ENCODE measurements around the gene RFNG.
A peak's percentile ranks its signal among the peaks of the same experiment; 100 is the strongest.

The RFNG gene

DNA sequence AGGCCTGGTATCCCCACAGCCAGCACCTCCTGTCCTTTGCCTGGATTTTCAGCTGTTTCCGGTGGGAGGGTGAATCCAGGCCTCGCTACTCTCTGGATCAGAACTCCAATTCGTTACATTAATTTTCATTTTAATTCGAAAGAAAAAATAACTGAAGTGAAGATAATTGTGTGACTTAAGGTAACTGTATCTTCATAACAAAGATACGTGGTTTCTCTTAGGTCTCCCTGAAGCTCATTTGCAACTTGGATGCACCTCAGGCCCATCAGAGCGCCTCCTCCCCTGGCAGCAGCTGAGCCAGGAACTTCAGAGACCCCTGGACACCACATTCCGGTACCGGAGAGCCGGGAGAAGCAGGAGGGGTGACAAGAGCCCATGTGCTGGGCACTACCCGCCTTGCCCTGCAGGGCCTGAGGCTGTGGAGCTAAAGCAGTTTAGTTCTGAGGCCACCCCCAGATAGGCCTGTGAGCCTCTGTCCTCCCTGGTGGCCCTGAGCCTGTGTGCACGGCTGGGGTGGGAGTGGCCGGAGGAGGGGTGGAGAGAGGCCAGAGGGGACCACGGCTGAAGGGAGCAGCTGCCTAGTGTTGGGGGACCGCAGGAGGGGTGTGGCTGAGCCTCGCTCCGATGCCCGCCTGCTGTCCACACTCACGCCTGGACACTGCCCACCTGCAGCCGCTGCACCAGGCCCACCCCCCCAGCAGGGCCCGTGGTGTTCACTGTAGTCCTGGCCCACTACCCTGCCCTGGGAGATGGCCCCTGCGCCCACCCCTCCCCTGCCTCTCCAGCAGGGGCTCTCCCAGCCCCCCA lies 25.4 kb upstream of the RFNG start:
- Histone ChIP-seq H2BK15ac (replicated peaks; ENCODE audit: low read depth) (no peak overlapping the region), H3K27ac (ENCODE audit: low read depth, low read length) (peak overlapping the region; percentile 18), H3K4me1 (ENCODE audit: control insufficient read depth, low read depth, low read length) (no peaks in the 10 kb centered on the region), H3K4me2 (ENCODE audit: low read length) (no peak overlapping the region), H4K8ac (ENCODE audit: low read depth, low read length) (no peak overlapping the region), H3K79me1 (ENCODE audit: low read length) (no peaks in the 10 kb centered on the region), H3K23ac (ENCODE audit: low read length) (no peak overlapping the region), H4K5ac (ENCODE audit: low read length) (no peak overlapping the region), H3K56ac (ENCODE audit: low read length) (no peak overlapping the region), H3K36me3 (ENCODE audit: control insufficient read depth, insufficient read depth, low read length) (peaks cover 20% of the 10 kb centered on the region), H2BK5ac (ENCODE audit: low read length) (no peak overlapping the region), H3K4me3 (ENCODE audit: low read length) (no peak overlapping the region), H3K9ac (ENCODE audit: low read length) (no peak overlapping the region), H2BK120ac (ENCODE audit: low read depth, low read length) (no peak overlapping the region), H3K27me3 (ENCODE audit: insufficient read depth, low read length, poor library complexity) (no peaks in the 10 kb centered on the region), H2AK5ac (ENCODE audit: low read length) (no peak overlapping the region), H3K79me2 (ENCODE audit: control insufficient read depth, insufficient read depth, low read length) (no peaks in the 10 kb centered on the region), H3K18ac (ENCODE audit: low read length) (no peak overlapping the region), H3K4ac (ENCODE audit: low read depth, low read length) (no peak overlapping the region)
- no CpG with 5 or more reads among the region's 21 CpGs for WGBS (ENCODE audit: extremely low coverage, insufficient coverage, low lambda C conversion rate)
- DNase-seq: no peak

DNA sequence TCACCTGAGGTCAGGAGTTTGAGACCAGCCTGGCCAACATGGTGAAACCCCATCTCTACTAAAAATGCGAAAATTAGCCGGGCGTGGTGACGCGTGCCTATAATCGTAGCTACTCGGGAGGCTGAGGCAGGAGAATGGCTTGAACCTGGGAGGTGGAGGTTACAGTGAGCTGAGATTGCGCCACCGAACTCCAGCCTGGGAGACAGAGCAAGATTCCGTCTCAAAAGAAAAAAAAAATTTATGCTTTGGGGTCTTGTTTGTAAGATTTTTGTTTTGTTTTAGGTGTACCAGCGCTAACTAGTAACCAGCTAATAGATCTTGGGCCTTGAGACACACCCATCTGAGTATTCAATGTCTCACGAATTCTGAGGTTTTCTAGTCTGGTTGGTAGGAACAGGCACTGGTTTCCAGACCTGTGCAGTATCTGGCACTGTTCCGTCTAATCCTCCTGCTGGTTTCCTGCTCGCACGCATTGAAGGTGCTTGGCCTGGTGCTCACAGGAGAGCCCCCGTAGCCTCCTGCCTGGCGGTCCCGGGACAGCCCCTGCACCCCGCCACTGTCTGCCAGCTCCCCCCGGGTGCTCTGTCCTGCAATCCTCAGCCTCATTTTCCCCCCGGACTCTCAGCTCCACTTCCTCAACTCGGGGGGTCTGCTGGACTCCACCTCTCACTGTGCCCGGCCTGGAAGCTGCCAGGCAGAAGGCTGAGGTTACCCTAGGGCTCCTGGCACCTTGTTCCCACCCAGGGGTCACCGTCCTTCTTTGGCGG lies 24.6 kb upstream of the RFNG start:
- no peak overlapping the region for H3K4me2 ChIP-seq (ENCODE audit: low read length)
- no peak for DNase-seq
- no peaks in the 10 kb centered on the region for H3K4me1 ChIP-seq (ENCODE audit: control insufficient read depth, low read depth, low read length)
- no peaks in the 10 kb centered on the region for H3K27me3 ChIP-seq (ENCODE audit: insufficient read depth, low read length, poor library complexity)
- no peak overlapping the region for H2AK5ac ChIP-seq (ENCODE audit: low read length)
- H2BK15ac ChIP-seq (replicated peaks; ENCODE audit: low read depth): no peak overlapping the region
- no peak overlapping the region for H3K4ac ChIP-seq (ENCODE audit: low read depth, low read length)
- H3K27ac ChIP-seq (ENCODE audit: low read depth, low read length): peak overlapping the region; percentile 18
- peaks cover 15% of the 10 kb centered on the region for H3K36me3 ChIP-seq (ENCODE audit: control insufficient read depth, insufficient read depth, low read length)
- no peak overlapping the region for H3K4me3 ChIP-seq (ENCODE audit: low read length)
- H3K56ac ChIP-seq (ENCODE audit: low read length): no peak overlapping the region
- no peak overlapping the region for H4K5ac ChIP-seq (ENCODE audit: low read length)
- no peak overlapping the region for H3K18ac ChIP-seq (ENCODE audit: low read length)
- H2BK5ac ChIP-seq (ENCODE audit: low read length): no peak overlapping the region
- H4K8ac ChIP-seq (ENCODE audit: low read depth, low read length): no peak overlapping the region
- no CpG with 5 or more reads among the region's 25 CpGs for WGBS (ENCODE audit: extremely low coverage, insufficient coverage, low lambda C conversion rate)
- H3K79me2 ChIP-seq (ENCODE audit: control insufficient read depth, insufficient read depth, low read length): no peaks in the 10 kb centered on the region
- H2BK120ac ChIP-seq (ENCODE audit: low read depth, low read length): no peak overlapping the region
- no peak overlapping the region for H3K23ac ChIP-seq (ENCODE audit: low read length)
- H3K79me1 ChIP-seq (ENCODE audit: low read length): no peaks in the 10 kb centered on the region
- no peak overlapping the region for H3K9ac ChIP-seq (ENCODE audit: low read length)

DNA sequence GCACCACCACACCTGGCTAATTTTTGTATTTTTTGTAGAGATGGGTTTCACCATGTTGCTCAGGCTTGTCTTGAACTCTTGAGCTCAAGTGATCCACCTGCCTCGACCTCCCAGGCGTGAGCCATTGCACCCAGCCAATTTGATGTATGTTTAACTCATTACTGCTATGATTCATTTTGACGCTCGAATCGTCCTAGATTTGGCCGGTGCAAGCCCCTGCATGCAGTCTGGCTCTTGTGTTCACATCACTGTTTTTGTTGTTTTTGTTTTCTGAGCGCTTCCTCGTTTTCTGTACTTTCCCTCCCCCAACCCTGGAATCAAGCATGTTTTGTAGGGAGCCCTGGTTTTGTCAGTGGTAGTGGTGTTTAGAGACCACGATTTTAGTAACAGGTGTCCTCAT lies 21.8 kb upstream of the RFNG start:
- H3K4me1 ChIP-seq (ENCODE audit: control insufficient read depth, low read depth, low read length): no peaks in the 10 kb centered on the region
- no peak overlapping the region for H3K56ac ChIP-seq (ENCODE audit: low read length)
- no peak overlapping the region for H3K27ac ChIP-seq (ENCODE audit: low read depth, low read length)
- H2BK120ac ChIP-seq (ENCODE audit: low read depth, low read length): no peak overlapping the region
- no peak for DNase-seq
- H3K18ac ChIP-seq (ENCODE audit: low read length): no peak overlapping the region
- no peak overlapping the region for H4K5ac ChIP-seq (ENCODE audit: low read length)
- H3K4me3 ChIP-seq (ENCODE audit: low read length): no peak overlapping the region
- no peaks in the 10 kb centered on the region for H3K79me2 ChIP-seq (ENCODE audit: control insufficient read depth, insufficient read depth, low read length)
- H2BK15ac ChIP-seq (replicated peaks; ENCODE audit: low read depth): no peak overlapping the region
- no peak overlapping the region for H4K8ac ChIP-seq (ENCODE audit: low read depth, low read length)
- no peak overlapping the region for H3K4ac ChIP-seq (ENCODE audit: low read depth, low read length)
- no peak overlapping the region for H3K4me2 ChIP-seq (ENCODE audit: low read length)
- no CpG with 5 or more reads among the region's 9 CpGs for WGBS (ENCODE audit: extremely low coverage, insufficient coverage, low lambda C conversion rate)
- H3K9ac ChIP-seq (ENCODE audit: low read length): no peak overlapping the region
- no peak overlapping the region for H2AK5ac ChIP-seq (ENCODE audit: low read length)
- H3K79me1 ChIP-seq (ENCODE audit: low read length): no peaks in the 10 kb centered on the region
- no peak overlapping the region for H2BK5ac ChIP-seq (ENCODE audit: low read length)
- no peaks in the 10 kb centered on the region for H3K27me3 ChIP-seq (ENCODE audit: insufficient read depth, low read length, poor library complexity)
- H3K36me3 ChIP-seq (ENCODE audit: control insufficient read depth, insufficient read depth, low read length): no peaks in the 10 kb centered on the region
- H3K23ac ChIP-seq (ENCODE audit: low read length): no peak overlapping the region

DNA sequence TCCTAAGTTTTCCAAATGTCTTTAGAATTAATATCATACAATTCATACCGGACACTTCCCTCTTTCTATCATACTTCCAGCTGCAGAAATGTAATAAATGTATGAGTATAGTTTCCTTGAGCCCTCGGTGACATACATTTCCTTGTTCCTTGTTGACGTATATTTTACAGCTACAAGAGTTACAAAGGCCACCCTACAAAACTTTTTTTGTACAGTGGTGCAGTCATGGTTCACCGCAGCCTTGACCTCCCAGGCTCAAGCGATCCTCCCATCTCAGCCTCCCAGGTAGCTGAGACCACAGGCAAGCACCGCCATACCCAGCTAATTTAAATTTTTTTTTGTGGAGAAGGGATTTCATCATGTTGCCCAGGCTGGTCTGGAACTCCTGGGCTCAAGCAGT lies 21.2 kb upstream of the RFNG start:
- Histone ChIP-seq H3K27me3 (ENCODE audit: insufficient read depth, low read length, poor library complexity) (no peaks in the 10 kb centered on the region), H2BK15ac (replicated peaks; ENCODE audit: low read depth) (no peak overlapping the region), H3K4me3 (ENCODE audit: low read length) (no peak overlapping the region), H2AK5ac (ENCODE audit: low read length) (no peak overlapping the region), H3K36me3 (ENCODE audit: control insufficient read depth, insufficient read depth, low read length) (no peaks in the 10 kb centered on the region), H3K9ac (ENCODE audit: low read length) (no peak overlapping the region), H2BK5ac (ENCODE audit: low read length) (no peak overlapping the region), H2BK120ac (ENCODE audit: low read depth, low read length) (no peak overlapping the region), H3K27ac (ENCODE audit: low read depth, low read length) (no peak overlapping the region), H4K8ac (ENCODE audit: low read depth, low read length) (no peak overlapping the region), H3K79me1 (ENCODE audit: low read length) (no peaks in the 10 kb centered on the region), H3K56ac (ENCODE audit: low read length) (no peak overlapping the region), H3K23ac (ENCODE audit: low read length) (no peak overlapping the region), H3K18ac (ENCODE audit: low read length) (no peak overlapping the region), H3K4me2 (ENCODE audit: low read length) (no peak overlapping the region), H3K79me2 (ENCODE audit: control insufficient read depth, insufficient read depth, low read length) (no peaks in the 10 kb centered on the region), H3K4ac (ENCODE audit: low read depth, low read length) (no peak overlapping the region), H4K5ac (ENCODE audit: low read length) (no peak overlapping the region), H3K4me1 (ENCODE audit: control insufficient read depth, low read depth, low read length) (no peaks in the 10 kb centered on the region)
- no CpG with 5 or more reads among the region's 6 CpGs for WGBS (ENCODE audit: extremely low coverage, insufficient coverage, low lambda C conversion rate)
- no peak for DNase-seq

DNA sequence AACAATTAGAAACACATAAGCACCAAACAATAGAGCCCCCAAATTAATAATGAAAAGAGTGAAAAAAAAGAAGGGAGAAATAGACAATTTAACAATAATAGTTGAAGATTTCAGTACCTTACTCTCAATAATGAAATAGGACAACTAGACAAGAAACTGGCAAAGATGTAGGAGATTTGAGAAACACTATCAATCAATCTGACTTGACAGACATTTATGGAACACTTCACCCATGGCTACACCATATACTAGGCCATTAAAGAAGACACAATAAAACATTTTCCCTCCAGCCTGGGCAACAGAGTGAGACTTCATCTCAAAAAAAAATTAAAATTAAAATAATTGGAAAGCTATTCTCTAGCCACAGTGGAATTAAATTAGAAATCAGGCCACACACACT lies 19.0 kb upstream of the RFNG start:
- Histone ChIP-seq H3K27me3 (ENCODE audit: insufficient read depth, low read length, poor library complexity) (no peaks in the 10 kb centered on the region), H3K18ac (ENCODE audit: low read length) (no peak overlapping the region), H3K4me3 (ENCODE audit: low read length) (no peak overlapping the region), H4K8ac (ENCODE audit: low read depth, low read length) (no peak overlapping the region), H3K4me2 (ENCODE audit: low read length) (no peak overlapping the region), H3K56ac (ENCODE audit: low read length) (no peak overlapping the region), H3K27ac (ENCODE audit: low read depth, low read length) (no peak overlapping the region), H3K36me3 (ENCODE audit: control insufficient read depth, insufficient read depth, low read length) (no peaks in the 10 kb centered on the region), H2BK120ac (ENCODE audit: low read depth, low read length) (no peak overlapping the region), H2AK5ac (ENCODE audit: low read length) (no peak overlapping the region), H3K79me2 (ENCODE audit: control insufficient read depth, insufficient read depth, low read length) (no peaks in the 10 kb centered on the region), H3K4me1 (ENCODE audit: control insufficient read depth, low read depth, low read length) (no peaks in the 10 kb centered on the region), H2BK15ac (replicated peaks; ENCODE audit: low read depth) (no peak overlapping the region), H3K79me1 (ENCODE audit: low read length) (no peaks in the 10 kb centered on the region), H3K9ac (ENCODE audit: low read length) (no peak overlapping the region), H2BK5ac (ENCODE audit: low read length) (no peak overlapping the region), H3K4ac (ENCODE audit: low read depth, low read length) (no peak overlapping the region), H3K23ac (ENCODE audit: low read length) (no peak overlapping the region), H4K5ac (ENCODE audit: low read length) (no peak overlapping the region)
- DNase-seq: no peak

Data from mesendoderm (in vitro differentiated cells).